Fibroblast of pulmonary artery (primary cell): Measurements from ENCODE around the gene IL4R.
A peak's percentile ranks its signal among the peaks of the same experiment; 100 is the strongest.

Experiments used
- DNase-seq: peaks from one replicate; pipeline ENCODE4 v3.0.0-alpha.2; 2010; ENCODE audit warnings: low read depth
- H3K4me3 ChIP-seq: replicated peaks from 2 replicates; pipeline ENCODE4 v1.5.1; 2011; ENCODE audit warnings: low read depth, mild to moderate bottlenecking, control low read depth, low read length, moderate library complexity
- CTCF ChIP-seq: IDR thresholded peaks from 2 replicates; pipeline ENCODE4 v1.5.1; 2011; ENCODE audit warnings: mild to moderate bottlenecking, control low read depth, low read length, inconsistent platforms; ENCODE audit errors: missing control alignments

Gene IL4R

DNA sequence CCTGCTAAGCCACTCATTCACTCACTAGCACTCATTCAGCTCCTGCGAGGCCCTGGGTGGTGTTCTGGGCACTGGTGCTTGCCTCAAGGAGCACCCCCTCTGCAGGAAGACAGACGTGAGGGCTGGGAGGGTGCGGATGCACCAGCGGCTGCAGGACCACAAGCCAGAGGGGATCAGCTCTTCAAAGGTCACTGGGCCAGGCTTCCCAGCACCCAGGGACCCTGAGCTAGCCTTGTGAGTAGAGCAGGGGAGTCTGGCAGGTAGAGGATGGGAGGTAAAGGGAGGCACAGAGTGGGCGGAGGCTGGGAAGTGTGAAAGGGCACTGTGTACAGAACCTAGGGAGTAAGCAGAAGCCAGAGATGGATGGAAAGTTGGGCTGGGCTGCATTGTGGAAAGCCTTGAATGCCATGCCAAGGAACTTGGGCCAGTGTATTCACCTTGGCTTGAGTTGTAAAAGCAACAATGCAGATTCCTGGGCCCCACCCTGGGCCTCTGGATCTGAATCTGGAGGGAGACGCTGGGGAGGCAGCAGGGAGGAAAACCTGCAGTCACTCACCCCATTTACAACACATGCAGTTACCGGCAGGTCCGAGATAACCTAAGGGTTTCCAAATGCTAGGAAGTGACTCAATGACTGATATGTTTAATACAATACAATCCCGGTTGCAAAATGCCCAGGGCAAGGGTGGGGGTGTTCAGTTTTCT lies 1.7 kb downstream of the IL4R start:
- TF ChIP-seq CTCF, result peak; percentile 27
- peak overlapping the region; percentile 83 for H3K4me3 ChIP-seq
- DNase-seq, result peak; percentile 95

DNA sequence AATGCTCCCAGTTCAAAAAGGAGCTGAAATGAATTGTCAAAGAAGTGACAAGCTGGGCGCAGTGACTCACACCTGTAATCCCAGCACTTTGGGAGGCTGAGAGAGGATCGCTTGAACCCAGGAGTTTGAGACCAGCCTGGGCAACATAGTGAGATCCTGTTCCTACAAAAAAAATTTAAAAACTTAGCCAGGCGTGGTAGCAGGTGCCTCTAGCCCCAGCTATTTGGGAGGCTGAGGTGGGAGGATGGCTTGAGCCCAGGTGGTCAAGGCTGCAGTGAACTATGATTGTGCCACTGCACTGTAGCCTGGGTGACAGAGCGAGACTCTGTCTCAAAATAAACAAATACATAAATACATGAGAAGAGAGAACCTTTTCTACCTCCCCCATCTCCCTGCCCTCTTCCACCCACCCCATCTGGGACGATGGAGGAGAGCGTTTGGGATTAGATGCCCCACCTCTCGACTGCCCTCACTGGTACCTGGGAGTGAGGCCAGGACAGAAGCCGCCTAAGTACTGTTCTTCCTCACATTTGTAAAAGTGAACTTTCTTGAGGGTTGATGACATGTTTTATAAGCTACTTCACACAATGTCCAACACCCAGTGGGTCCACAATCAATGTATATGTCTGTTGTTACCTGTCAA lies 2.4 kb downstream of the IL4R start:
- TF ChIP-seq CTCF, result no peak
- H3K4me3 ChIP-seq, result peak overlapping the region; percentile 83
- no peak for DNase-seq

DNA sequence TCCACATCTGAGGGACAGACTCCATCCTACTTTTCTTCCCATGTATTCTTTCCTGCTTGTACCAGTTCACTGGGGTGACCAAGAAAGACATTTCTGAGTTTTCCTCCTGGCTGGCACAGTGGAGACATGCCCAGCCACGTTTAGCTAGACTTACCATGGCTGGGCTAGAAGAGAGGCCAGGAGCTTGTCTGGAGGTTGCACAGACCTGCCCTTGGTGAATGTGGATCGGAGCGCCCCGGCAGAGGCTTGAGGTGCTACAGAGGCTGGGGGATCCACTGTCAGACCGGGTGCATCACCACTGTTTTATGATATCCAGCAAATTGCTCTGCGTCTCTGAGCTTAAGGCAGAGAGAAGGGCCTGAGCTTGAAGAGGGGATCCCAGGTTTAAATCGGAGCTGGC lies 3.5 kb downstream of the IL4R start:
- peak overlapping the region; percentile 2 for H3K4me3 ChIP-seq
- TF ChIP-seq CTCF, result no peak

GRCh38 chr16:27317738-27318391 lies 4.1 kb downstream of the IL4R start:
- no peak for TF ChIP-seq CTCF
- peak; percentile 44 for DNase-seq
- H3K4me3 ChIP-seq, result peak overlapping the region; percentile 3

More for the DNA sequence above, 3.5 kb downstream of the IL4R start:
- DNase-seq, result no peak

DNA sequence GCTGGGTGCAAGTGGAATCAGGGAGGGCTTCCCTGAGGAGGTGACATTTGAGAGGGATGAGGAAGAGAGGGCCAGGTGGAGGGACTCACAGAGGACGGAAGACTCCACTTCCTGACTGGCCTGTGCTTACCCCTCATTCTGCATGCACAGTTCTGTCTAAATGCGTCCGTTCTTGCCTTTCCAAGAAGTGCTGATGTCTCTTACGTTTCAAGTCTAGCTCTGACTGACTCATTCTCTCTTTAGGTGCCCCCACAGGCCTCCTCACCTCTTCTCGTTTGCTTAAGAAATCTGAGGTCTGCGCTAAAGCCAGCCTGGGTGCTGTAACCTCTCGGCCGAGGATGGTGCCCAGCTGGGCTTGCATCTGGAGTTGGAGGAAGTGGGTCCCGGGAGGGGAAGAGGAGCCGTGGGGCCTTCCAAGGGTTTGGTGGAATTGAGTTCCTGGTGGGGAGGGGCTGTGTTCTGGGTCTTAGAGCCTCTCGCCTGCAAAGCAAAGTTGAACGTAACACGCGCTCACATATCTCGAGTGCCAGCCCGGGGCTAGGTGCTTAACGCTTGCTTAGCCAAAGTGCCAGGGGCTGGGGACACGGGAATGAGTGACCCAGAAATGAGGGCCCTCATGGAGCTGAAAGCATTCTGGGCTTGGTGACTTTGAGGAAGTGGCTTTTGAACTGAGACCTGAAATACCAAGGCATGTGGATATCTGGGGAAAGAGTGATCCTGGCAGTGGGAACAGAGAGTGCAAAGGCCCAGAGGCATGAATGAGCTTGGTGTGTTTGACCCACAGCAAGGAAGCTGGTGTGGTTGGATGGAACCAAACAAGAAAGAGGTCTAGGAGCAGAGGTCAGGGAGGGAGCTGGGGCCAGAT lies 4.8 kb downstream of the IL4R start:
- H3K4me3 ChIP-seq, result peak overlapping the region; percentile 3
- peak; percentile 69 for DNase-seq
- no peak for TF ChIP-seq CTCF

- H3K4me3 ChIP-seq, result no peak overlapping the region
- no peak for DNase-seq
- no peak for TF ChIP-seq CTCF
These were observed 5.6 kb downstream of the IL4R start for GRCh38 chr16:27319257-27319965.
